ENCODE measurements around the gene FAM240B. TPM values are rescaled to one million over a fixed set of nuclear protein-coding genes. Genes with fewer than 3 reads are reported as not detected.

The FAM240B gene
- not detected in 2 replicates for total RNA-seq (2014; rRNA removed; shearing (Covaris generic))
- polyA plus RNA-seq (2015; cell fraction: cytosol; rRNA removed) = not detected in 2 replicates
- polyA plus RNA-seq (2015; cell fraction: nucleus; rRNA removed) = not detected in 2 replicates

GRCh38 chr9:38720083-38720745 lies at the start of gene FAM240B:
Gene FAM240B (minus strand): TSS chr9:38720133. CDS start chr9:38703999, 16,134 bp downstream.
- DNase-seq (ENCODE audit: low read depth) = no peak

- DNase-seq (ENCODE audit: low read depth) = no peak
Observed at GRCh38 chr9:38768351-38768761, 48.4 kb upstream of the FAM240B start.

GRCh38 chr9:38765101-38765500 lies 45.2 kb upstream of the FAM240B start:
- no peak for DNase-seq (ENCODE audit: low read depth)

GRCh38 chr9:38761999-38762398 lies 42.1 kb upstream of the FAM240B start:
- no peak for DNase-seq (ENCODE audit: low read depth)

GRCh38 chr9:38761339-38761738 lies 41.4 kb upstream of the FAM240B start:
- DNase-seq (ENCODE audit: low read depth) = peak; percentile 5

GRCh38 chr9:38756702-38757101 lies 36.8 kb upstream of the FAM240B start:
- no peak for DNase-seq (ENCODE audit: low read depth)

DNA sequence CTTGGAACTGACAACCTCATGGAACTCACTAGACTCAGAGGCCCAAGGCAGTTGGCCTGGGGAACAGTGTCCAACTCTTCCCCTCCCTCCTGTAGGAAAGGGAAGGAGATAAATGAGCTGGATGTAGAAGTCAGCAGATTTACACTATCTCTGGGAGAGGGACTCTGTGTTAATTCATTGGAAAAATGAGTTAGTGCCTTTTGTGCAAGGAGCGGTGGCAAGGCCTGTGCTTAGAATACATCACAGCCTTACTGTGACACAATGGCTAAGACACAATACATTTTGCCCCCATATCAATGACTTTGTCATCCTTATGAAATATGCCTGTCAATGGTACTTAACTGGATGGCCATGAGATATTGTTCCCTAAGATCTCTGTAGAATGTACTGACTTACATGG lies 28.0 kb upstream of the FAM240B start:
- DNase-seq (ENCODE audit: low read depth) = no peak

DNA sequence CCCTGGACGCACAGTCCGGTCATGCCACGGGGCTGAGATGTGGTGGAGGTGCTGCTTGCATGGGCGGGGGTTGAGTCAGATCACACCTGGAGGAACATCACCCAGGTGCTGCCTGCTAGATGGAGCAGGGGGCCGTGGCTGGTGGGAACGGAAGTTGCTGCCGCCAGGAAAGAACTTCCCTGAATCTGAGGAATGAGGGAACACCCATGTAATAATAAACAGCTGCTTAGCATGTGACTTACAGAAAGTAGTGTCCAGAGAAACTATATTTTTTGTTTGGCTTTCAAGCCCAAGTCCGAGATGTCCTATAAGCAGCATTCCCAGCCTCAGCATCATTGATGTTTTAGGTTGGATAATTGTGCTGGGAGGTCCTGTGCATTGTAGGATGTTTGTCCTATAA lies 27.1 kb upstream of the FAM240B start:
- no peak for DNase-seq (ENCODE audit: low read depth)

- DNase-seq (ENCODE audit: low read depth) = no peak
Observed at GRCh38 chr9:38746303-38746702, 26.4 kb upstream of the FAM240B start.

GRCh38 chr9:38744484-38744883 lies 24.6 kb upstream of the FAM240B start:
- no peak for DNase-seq (ENCODE audit: low read depth)

DNA sequence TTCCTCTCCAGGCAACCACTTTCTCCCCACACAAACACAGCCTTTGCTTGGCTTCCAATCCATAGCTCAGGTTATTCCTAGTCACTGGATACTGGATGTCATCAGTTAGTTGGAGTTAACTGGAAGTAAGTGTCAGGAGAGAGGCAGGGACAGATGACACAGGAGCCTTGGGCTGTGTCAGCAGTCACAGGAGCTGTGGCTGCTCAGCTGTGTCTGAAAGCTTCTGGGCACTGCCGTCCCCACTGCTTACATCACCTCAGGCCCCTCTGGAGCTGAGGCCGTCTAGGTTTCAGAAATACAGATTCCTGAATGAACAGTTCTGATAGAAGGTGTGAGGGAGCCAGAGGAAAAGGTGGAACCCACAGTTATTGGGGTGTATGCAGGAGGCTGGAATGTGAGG lies 17.3 kb upstream of the FAM240B start:
- DNase-seq (ENCODE audit: low read depth) = no peak

DNA sequence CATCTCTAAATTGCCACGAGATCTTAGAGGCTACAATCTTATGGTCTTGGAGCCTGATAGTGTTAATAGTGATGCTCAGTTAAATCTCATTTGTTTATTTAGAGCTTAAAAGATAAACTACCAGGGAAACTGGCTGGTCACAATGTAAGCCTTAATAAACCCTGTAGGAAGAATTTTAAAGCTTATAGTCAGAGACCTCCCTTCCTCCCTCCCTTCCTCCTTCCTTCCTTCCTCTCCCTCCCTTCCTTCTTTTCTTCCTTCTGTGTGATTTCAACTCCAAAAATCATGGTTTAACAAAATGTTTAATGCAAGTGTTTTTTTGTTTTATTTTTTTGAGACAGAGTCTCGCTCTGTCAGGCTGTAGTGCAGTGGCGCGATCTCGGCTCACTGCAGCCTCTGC lies 14.9 kb upstream of the FAM240B start:
- DNase-seq (ENCODE audit: low read depth) = no peak

DNA sequence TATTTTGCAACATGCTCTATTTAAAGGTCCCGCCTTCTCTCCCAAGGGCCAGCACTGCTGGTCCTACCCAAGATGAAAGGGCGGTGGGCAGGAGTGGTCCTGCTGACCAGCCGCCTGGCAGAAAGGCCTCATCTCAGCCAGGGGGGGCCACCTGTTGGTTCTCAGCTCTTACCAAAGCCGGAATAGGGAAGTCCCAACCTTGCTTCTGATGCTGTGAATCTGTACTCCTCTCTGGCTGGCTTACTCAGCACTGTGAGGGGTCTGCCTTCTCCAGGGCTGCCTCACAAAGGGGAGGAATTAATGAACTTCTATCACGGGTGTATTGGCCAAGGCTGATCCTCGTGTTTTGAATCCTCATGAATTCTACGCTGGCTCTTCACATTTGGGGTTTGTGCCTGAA lies 13.6 kb upstream of the FAM240B start:
- no peak for DNase-seq (ENCODE audit: low read depth)

GRCh38 chr9:38732885-38733284 lies 13.0 kb upstream of the FAM240B start:
- no peak for DNase-seq (ENCODE audit: low read depth)

- peak; percentile 60 for DNase-seq (ENCODE audit: low read depth)
Observed at GRCh38 chr9:38727497-38728001, 7.6 kb upstream of the FAM240B start.

- no peak for DNase-seq (ENCODE audit: low read depth)
Observed at GRCh38 chr9:38724754-38725153, 4.8 kb upstream of the FAM240B start.

DNA sequence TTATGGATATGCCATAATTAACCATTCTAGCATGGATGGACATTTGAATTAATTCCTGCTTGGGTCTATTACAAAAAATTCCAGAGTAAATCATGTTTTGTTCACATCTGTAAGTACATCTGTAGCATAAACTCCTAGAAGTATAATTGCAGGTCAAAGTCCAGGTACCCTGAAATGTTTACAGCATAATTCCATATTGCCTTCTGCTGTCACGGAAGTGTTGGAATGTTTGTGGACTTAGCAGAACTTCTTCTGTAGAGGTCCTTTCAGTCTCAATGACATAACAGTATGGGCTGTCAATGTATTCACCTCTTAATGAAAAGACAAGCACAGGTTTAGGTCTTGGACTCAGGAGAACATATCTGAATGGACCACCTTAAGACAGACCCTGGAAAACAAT lies 1.8 kb downstream of the FAM240B start:
- no peak for DNase-seq (ENCODE audit: low read depth)

DNA sequence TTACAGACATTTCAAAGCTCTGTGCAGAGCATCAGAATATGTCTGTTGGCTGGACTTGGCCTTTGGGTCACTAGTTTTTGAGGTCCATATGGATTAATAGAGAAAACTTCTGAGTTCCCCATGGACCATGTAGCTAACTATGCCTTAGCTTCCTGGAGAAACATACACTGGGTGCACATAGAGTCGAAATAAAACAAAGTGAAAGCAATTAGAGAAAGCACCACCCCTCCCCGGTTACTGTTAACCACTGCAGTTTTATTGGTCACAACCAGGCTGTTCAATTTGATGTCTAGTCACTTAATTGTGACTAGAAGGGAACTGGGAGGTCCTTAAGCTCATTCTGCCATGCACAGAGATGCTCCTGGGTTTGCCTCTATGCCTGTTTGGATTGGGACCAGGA lies 4.2 kb downstream of the FAM240B start:
- no peak for DNase-seq (ENCODE audit: low read depth)

GRCh38 chr9:38713426-38713825 lies 6.5 kb downstream of the FAM240B start:
- peak; percentile 68 for DNase-seq (ENCODE audit: low read depth)

DNA sequence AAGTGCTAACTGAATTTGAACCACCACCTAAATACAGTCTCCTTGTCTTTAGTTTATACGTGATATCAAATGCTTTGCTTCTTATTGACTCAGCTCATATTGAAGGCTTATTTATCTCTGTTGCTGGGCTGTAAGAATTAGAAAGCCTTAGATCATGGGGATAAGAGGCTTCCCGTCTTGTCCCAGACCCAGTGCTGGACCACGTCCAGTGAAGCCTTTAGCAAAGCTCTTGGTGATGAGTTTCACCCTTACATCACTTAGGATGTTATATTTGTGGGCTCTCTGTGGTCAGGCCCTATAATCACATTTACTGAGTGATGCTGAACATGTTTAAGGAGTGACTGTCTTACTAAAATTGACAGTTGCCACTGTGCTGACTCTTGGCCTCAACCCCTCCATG lies 11.2 kb downstream of the FAM240B start:
- DNase-seq (ENCODE audit: low read depth) = peak; percentile 71

GRCh38 chr9:38707885-38708637 lies 11.9 kb downstream of the FAM240B start:
- DNase-seq (ENCODE audit: low read depth) = peak; percentile 16

DNA sequence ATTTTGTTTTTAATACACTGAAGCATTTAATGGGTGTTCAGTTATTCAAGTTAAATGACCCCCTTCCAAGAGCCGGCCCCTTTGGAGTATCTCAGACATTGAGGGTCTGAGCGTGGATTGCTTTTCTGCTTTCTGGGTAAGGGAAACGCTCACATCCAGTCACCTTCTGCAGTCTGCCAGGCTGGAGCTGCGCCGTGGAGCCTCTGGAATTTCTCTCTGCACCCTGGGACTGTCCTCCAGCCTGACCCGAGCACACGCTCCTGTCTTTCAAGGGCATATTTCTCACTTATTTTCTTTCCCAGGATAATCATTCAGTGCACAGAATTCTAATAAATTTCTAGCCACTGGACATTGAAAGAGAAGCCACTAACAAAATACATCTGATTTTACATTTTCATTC lies 13.4 kb downstream of the FAM240B start:
- DNase-seq (ENCODE audit: low read depth) = no peak

DNA sequence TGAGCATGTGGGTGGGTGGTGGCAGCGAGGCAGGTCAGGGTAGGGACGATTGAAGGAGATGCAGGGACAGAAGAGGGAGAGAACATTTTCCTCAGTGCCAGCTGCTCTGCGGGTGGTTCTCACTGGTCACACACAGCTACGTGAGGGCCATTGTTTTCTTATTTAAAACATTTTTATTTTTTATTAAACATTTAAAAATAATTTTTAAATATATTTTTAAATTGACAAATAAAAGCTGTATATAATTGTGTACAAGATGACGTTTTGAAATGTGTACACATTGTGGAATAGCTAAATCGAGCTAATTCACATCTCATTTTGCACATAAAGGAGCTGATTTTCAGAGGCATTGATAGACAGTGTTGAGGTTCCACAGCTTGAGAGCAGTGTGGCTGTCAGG lies 14.0 kb downstream of the FAM240B start:
- DNase-seq (ENCODE audit: low read depth) = no peak
